OCI-LY1 (cell line): ENCODE measurements around the gene PFKL.

ENCODE experiments used
- CTCF ChIP-seq: fragments of 200-600 bp; sonication (generic), shearing (Covaris generic); IDR thresholded peaks from 2 replicates; pipeline ENCODE4 v1.5.1; 2017; ENCODE audit warnings: mild to moderate bottlenecking, antibody characterized with exemption, low read length, moderate library complexity, mixed read lengths
- EZH2 ChIP-seq: fragments of 200-600 bp; sonication (generic), shearing (Covaris generic); IDR thresholded peaks from 2 replicates; pipeline ENCODE4 v1.8.0; 2017; ENCODE audit warnings: borderline replicate concordance, mixed run types, mild to moderate bottlenecking, antibody characterized with exemption, low read length, moderate library complexity, mixed read lengths

- TF ChIP-seq CTCF (no peak), EZH2 (no peak)
Observed at GRCh38 chr21:44290327-44291077, 9.4 kb upstream of the PFKL start.
